H1 (cell line): Measurements from ENCODE around the gene CYTH1. TPM values are rescaled to one million over a fixed set of nuclear protein-coding genes. Genes with fewer than 3 reads are reported as not detected.

Experiments used
- JUN ChIP-seq: IDR thresholded peaks from 2 replicates; pipeline ENCODE4 v1.6.1; 2011; ENCODE audit warnings: low read depth, mild to moderate bottlenecking, improper control_type of control experiment, low read length
- SIX5 ChIP-seq: IDR thresholded peaks from 2 replicates; pipeline ENCODE4 v1.6.1; 2011; ENCODE audit warnings: mild to moderate bottlenecking, low read depth, low read length
- TEAD4 ChIP-seq: IDR thresholded peaks from 2 replicates; pipeline ENCODE4 v1.6.1; 2012; ENCODE audit warnings: low read depth, low read length, inconsistent platforms, mixed read lengths
- polyA plus RNA-seq, 7 experiments: library from polyadenylated mRNA; depleted of rRNA in 3 of 7; stranded (reverse) in 5 of 7; unstranded in 2 of 7; fragments of >200 nt in 5 of 7; fragments of 200-250 nt in 2 of 7; gene quantifications; 1 replicate in 5 of 7; 2 replicates in 1 of 7; 4 replicates in 1 of 7; pipeline versions ENCODE4 v1.2.1 to v1.2.3, GENCODE V29; 2011 to 2013; ENCODE audit warnings: missing spikeins in 2 of 7, mixed read lengths in 2 of 7
- total RNA-seq: library from RNA; stranded (reverse); fragmentation: NEBNext Ultra II Directional; extraction: Animal tissue kit (Norgen Biotek cat#: 25700); gene quantifications from 2 replicates; pipeline ENCODE4 v1.2.1, GENCODE V29; 2021

Gene CYTH1
- total and polyA plus RNA-seq, 2 of the 8 experiments (the other 6 are each of a cell fraction or from before 2014, with no cell fraction given) = 12.8 to 14.8 TPM

- TF ChIP-seq SIX5 (no peak), JUN (no peak), TEAD4 (no peak)
Measured at GRCh38 chr17:78628547-78629435, 153.3 kb downstream of the CYTH1 start (continued).
